Activated CD4-positive, alpha-beta T cell treated with anti-CD3 and anti-CD28 coated beads, Interleukin-2, amount 10 ng/mL, durations not matched to agents 24 days and 14 days (primary cell): ENCODE results near the gene C1orf174. TPM values are rescaled to one million over a fixed set of nuclear protein-coding genes. Genes with fewer than 3 reads are reported as not detected.
"Not testable (repeated sequence)": the region's sequence is repeated elsewhere in the genome, so short reads cannot be mapped to it uniquely, and the experiment has no call there.

Experiments
- DNase-seq: peaks from one replicate; pipeline ENCODE4 v3.0.0; 2022
- H3K27ac Mint-ChIP-seq: one replicate; pipeline ENCODE4 v1.8.0; 2022; ENCODE audit warnings: mild to moderate bottlenecking, mixed read lengths
- H3K27me3 Mint-ChIP-seq: one replicate; pipeline ENCODE4 v1.8.0; 2022; ENCODE audit warnings: mixed read lengths
- H3K36me3 Mint-ChIP-seq: one replicate; pipeline ENCODE4 v1.8.0; 2022; ENCODE audit warnings: low read depth, mild to moderate bottlenecking, mixed read lengths
- H3K4me1 Mint-ChIP-seq: one replicate; pipeline ENCODE4 v1.8.0; 2021; ENCODE audit warnings: mixed read lengths
- H3K4me3 Mint-ChIP-seq: one replicate; pipeline ENCODE4 v1.8.0; 2022; ENCODE audit warnings: mild to moderate bottlenecking, moderate library complexity, mixed read lengths
- H3K9me3 Mint-ChIP-seq: one replicate; pipeline ENCODE4 v1.8.0; 2021; ENCODE audit warnings: mixed read lengths
- intact Hi-C: fragments of 100-400 bp; cut with micrococcal nuclease; formaldehyde crosslinking; loops from one replicate; pipeline ENCODE4 v1.15.1; 2023
- total RNA-seq: library from RNA; stranded (reverse); gene quantifications from 2 replicates; pipeline ENCODE4 v1.2.3, GENCODE V29; 2022

The C1orf174 gene
- total RNA-seq, 1 donor from 2014 or later, result 51.5 TPM

- H3K4me3 Mint-ChIP-seq, result no peak overlapping the region
- H3K27ac Mint-ChIP-seq, result no peak overlapping the region
- H3K9me3 Mint-ChIP-seq, result no peaks in the 10 kb centered on the region
- intact Hi-C loops, result no loop called here
- no peaks in the 10 kb centered on the region for H3K4me1 Mint-ChIP-seq
- H3K27me3 Mint-ChIP-seq, result no peaks in the 10 kb centered on the region
- H3K36me3 Mint-ChIP-seq, result no peaks in the 10 kb centered on the region
- no peak for DNase-seq
These were observed 21.7 kb upstream of the C1orf174 start for GRCh38 chr1:3921765-3922164.

- intact Hi-C loops, result loop anchor here (10.0 kb wide), 1 partner anchor 1825 kb away; no protein-coding TSS in a partner anchor
- no peak for DNase-seq
- Mint-ChIP-seq H3K4me3 (no peak overlapping the region), H3K9me3 (no peaks in the 10 kb centered on the region), H3K27ac (no peak overlapping the region), H3K4me1 (no peaks in the 10 kb centered on the region), H3K27me3 (no peaks in the 10 kb centered on the region), H3K36me3 (no peaks in the 10 kb centered on the region)
These were observed 19.6 kb upstream of the C1orf174 start for GRCh38 chr1:3919706-3920105.

DNA sequence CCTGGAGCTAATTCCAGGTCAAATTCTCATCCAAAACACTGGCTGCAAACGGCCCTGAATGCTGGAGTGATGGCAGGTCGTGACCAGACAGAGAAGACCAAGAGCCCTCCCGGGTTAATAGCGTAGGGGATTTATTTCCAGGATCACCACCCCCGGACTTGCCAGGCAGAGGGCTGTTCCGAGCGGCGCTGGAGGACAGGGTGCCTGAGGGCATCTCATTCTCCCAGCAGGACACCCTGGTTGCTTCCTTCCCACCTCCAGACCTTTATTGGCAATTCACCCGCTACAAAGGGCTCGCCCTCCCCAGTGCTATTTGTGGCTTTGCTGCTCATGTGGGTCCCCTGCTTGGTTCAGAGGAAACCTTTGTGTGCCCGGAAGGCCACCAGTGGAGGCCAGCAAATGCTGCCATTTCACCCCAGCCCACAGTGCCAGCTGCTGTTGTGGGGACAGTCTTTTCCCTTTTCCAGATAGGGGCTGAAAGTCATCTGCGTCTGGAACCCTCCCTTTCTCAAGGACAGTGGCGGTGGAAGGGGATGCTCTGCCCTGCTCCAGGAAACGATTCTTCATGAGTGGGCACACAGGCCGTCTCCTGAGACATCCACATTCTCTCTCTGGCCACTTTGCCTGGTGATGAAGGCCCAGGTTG is 19.0 kb upstream of the C1orf174 start:
- DNase-seq, result no peak
- H3K9me3 Mint-ChIP-seq, result no peaks in the 10 kb centered on the region
- H3K36me3 Mint-ChIP-seq, result no peaks in the 10 kb centered on the region
- H3K4me1 Mint-ChIP-seq, result no peaks in the 10 kb centered on the region
- H3K4me3 Mint-ChIP-seq, result no peak overlapping the region
- H3K27ac Mint-ChIP-seq, result no peak overlapping the region
- intact Hi-C loops, result loop anchor here (10.0 kb wide), 1 partner anchor 1826 kb away; no protein-coding TSS in a partner anchor
- no peaks in the 10 kb centered on the region for H3K27me3 Mint-ChIP-seq

DNA sequence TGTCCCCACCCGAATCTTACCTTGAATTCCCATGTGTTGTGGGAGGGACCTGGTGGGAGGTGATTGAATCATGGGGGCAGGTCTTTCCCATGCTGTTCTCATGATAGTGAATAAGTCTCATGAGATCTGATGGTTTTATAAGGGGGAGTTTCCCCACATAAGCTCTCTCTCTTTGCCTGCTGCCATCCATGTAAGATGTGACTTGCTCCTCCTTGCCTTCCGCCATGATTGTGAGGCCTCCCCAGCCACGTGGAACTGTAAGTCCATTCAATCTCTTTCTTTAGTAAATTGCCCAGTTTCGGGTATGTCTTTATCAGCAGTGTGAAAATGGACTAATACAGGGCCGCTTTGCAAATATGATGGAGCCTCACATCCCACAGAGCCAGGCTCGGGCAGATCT is 18.3 kb upstream of the C1orf174 start:
- not testable (repeated sequence) for H3K9me3 Mint-ChIP-seq, H3K4me3 Mint-ChIP-seq, H3K27ac Mint-ChIP-seq, H3K27me3 Mint-ChIP-seq, H3K36me3 Mint-ChIP-seq, H3K4me1 Mint-ChIP-seq, DNase-seq
- intact Hi-C loops, result loop anchor here (10.0 kb wide), 1 partner anchor 1826 kb away; no protein-coding TSS in a partner anchor

- Mint-ChIP-seq H3K36me3 (no peaks in the 10 kb centered on the region), H3K9me3 (no peaks in the 10 kb centered on the region), H3K4me3 (no peak overlapping the region), H3K27me3 (no peaks in the 10 kb centered on the region), H3K4me1 (no peaks in the 10 kb centered on the region), H3K27ac (no peak overlapping the region)
- intact Hi-C loops, result loop anchor here (10.0 kb wide), 1 partner anchor 1827 kb away; no protein-coding TSS in a partner anchor
- no peak for DNase-seq
These were observed 17.7 kb upstream of the C1orf174 start for GRCh38 chr1:3917761-3918160.

GRCh38 chr1:3915551-3916121 is 15.6 kb upstream of the C1orf174 start:
- no peaks in the 10 kb centered on the region for H3K36me3 Mint-ChIP-seq
- H3K9me3 Mint-ChIP-seq, result no peaks in the 10 kb centered on the region
- intact Hi-C loops, result loop anchor here (10.0 kb wide), 1 partner anchor 1829 kb away; no protein-coding TSS in a partner anchor
- H3K4me3 Mint-ChIP-seq, result no peak overlapping the region
- no peaks in the 10 kb centered on the region for H3K4me1 Mint-ChIP-seq
- H3K27ac Mint-ChIP-seq, result no peak overlapping the region
- H3K27me3 Mint-ChIP-seq, result no peaks in the 10 kb centered on the region
- no peak for DNase-seq

DNA sequence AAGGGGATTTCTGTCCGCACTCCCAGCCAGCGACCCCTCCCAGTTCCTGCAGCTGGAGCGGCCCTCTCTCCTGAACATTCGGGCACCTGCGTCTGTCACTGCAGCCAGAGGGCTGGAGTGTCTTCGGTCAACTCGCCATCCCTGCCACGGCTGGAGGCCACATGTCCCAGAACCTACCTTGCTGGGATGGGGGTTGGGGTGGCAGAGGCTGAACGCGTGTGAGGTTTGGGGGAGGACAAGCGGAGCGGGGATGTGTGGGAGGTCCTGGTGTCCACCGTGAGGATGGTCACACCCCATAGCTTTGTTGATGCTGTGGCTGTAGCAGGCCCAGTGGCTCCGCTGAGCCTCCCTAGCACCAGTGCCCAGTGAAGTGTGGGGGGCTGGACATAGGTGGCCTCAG is 14.8 kb upstream of the C1orf174 start:
- intact Hi-C loops, result loop anchor here (10.0 kb wide), 1 partner anchor 1830 kb away; no protein-coding TSS in a partner anchor
- no peak overlapping the region for H3K4me3 Mint-ChIP-seq

GRCh38 chr1:3914331-3914851 is 14.3 kb upstream of the C1orf174 start:
- intact Hi-C loops, result loop anchor here (10.0 kb wide), 1 partner anchor 1830 kb away; no protein-coding TSS in a partner anchor
- DNase-seq, result no peak
- Mint-ChIP-seq H3K9me3 (no peaks in the 10 kb centered on the region), H3K36me3 (no peaks in the 10 kb centered on the region), H3K4me1 (no peaks in the 10 kb centered on the region), H3K4me3 (no peak overlapping the region), H3K27ac (no peak overlapping the region), H3K27me3 (no peaks in the 10 kb centered on the region)

More for the DNA sequence above, 14.8 kb upstream of the C1orf174 start:
- DNase-seq, result no peak
- Mint-ChIP-seq H3K27ac (no peak overlapping the region), H3K27me3 (no peaks in the 10 kb centered on the region), H3K4me1 (no peaks in the 10 kb centered on the region), H3K36me3 (no peaks in the 10 kb centered on the region), H3K9me3 (no peaks in the 10 kb centered on the region)

- Mint-ChIP-seq H3K27me3 (no peaks in the 10 kb centered on the region), H3K36me3 (no peaks in the 10 kb centered on the region), H3K4me3 (no peak overlapping the region), H3K9me3 (no peaks in the 10 kb centered on the region), H3K27ac (no peak overlapping the region), H3K4me1 (no peaks in the 10 kb centered on the region)
- intact Hi-C loops, result loop anchor here (10.0 kb wide), 1 partner anchor 1832 kb away; no protein-coding TSS in a partner anchor
- no peak for DNase-seq
These were observed 13.0 kb upstream of the C1orf174 start for GRCh38 chr1:3912809-3913685.

DNA sequence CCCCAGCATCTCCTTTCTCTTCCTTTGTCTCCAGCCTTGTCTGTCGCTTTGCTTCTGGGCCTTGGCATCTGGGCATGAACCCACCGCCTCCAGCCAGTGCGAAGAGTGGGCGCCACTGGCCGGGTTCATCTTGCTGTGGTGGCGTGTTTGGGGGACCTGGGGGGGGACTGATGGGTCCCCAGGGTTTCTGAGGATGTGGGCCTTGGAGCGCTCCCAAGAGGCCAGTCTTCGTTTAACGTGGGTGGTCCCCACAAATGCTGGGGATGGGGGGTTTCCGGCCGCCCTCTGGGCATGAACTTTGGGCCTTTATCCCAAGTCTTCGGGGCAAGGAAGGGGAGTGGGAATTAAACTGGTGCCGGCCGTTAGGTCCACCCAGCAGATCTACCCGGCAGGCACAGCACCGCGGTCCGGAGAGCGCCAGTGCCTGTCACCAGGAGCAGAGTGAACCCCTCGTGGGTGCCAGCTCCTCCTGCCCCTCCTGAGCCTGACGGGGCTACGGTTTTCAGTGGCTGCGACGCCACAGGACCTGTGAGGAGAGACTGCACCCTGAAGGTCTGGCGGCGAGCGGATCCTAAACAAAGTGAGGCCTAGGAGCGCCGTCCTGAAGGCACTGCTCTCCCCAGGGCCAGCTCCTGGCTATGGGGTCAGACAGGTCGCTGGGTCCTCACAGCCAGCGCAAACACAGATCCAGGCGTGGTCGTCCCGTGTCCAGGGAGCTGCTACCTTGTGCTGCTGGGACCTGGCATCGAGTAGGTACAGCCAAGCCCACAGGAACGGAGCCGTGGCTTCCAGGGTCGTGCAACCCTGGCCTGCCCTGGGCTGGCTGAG is 12.1 kb upstream of the C1orf174 start:
- Mint-ChIP-seq H3K9me3 (no peaks in the 10 kb centered on the region), H3K4me1 (no peaks in the 10 kb centered on the region), H3K27me3 (no peaks in the 10 kb centered on the region), H3K36me3 (no peaks in the 10 kb centered on the region), H3K4me3 (no peak overlapping the region), H3K27ac (no peak overlapping the region)
- intact Hi-C loops, result loop anchor here (10.0 kb wide), 1 partner anchor 1833 kb away; no protein-coding TSS in a partner anchor
- DNase-seq, result no peak

- H3K27ac Mint-ChIP-seq, result no peak overlapping the region
- no peaks in the 10 kb centered on the region for H3K27me3 Mint-ChIP-seq
- no peaks in the 10 kb centered on the region for H3K36me3 Mint-ChIP-seq
- intact Hi-C loops, result loop anchor here (10.0 kb wide), 1 partner anchor 1834 kb away; no protein-coding TSS in a partner anchor
- H3K4me1 Mint-ChIP-seq, result no peaks in the 10 kb centered on the region
- no peaks in the 10 kb centered on the region for H3K9me3 Mint-ChIP-seq
- peak; percentile 92 for DNase-seq
- peak overlapping the region; percentile 40 for H3K4me3 Mint-ChIP-seq
These were observed 11.1 kb upstream of the C1orf174 start for GRCh38 chr1:3910857-3911845.
